NCI-H345 treated with DMSO at 0.1 percent for 48 hours (cell line): ENCODE results near the gene VSIG8.

Source experiments
- DNase-seq: peaks from one replicate; lab custom pipeline; 2025; ENCODE audit not compliant: unreplicated experiment; lab: John Stamatoyannopoulos, UW

Gene VSIG8

DNA sequence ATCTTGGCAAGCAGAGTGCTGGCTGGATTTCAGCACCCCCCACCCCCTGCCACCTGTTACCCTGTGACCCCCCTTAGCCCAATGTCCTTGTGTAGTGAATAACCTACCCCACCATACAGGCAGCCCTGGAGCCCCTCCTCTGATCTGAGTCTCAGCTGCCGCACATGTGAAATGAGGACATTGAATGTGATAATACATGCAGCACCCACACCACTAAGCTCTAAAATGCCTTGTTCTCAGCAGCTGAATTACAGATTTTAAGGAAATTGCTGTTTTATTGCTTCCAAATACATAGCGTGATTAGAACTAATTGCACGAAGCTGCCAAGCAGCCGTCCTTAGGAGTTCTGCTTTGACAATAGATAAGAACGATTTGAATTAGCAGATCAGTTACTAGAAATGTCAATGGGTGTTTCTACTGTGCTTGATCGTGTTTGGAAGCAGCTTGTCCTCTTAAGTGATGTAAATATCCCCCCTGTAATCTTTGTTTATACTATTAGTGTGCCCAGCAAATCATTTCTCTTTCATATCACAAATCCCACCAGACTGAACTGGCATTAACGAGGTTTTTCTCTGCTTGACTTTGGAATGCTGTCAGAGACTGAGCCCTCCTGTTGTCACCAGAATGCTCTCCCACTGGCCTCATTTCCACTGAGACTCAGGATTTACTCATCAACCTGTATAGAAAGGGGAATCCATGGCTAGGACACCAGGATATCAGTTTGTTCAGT, 30.9 kb downstream of the VSIG8 start:
- no peak for DNase-seq

- no peak for DNase-seq
Observed at GRCh38 chr1:159830722-159831121, 31.7 kb downstream of the VSIG8 start.

DNA sequence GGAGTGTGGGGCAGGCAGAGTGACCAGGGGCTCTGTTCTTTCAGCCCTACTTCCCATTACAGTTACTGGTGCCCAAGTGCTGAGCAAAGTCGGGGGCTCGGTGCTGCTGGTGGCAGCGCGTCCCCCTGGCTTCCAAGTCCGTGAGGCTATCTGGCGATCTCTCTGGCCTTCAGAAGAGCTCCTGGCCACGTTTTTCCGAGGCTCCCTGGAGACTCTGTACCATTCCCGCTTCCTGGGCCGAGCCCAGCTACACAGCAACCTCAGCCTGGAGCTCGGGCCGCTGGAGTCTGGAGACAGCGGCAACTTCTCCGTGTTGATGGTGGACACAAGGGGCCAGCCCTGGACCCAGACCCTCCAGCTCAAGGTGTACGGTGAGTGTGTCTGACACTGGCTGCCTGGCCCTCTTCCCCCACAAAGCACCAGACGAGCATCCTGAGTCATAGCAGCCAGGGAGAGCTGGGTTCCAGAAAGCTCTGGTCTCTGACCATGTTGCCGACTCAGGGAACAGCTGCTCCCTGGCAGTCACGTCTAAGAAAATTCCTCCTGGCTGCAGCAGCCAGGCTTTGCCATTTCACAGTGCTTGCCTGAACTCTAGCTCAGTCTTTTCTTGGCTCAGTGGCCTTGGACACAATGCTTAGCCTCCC, 32.5 kb downstream of the VSIG8 start:
- no peak for DNase-seq

DNA sequence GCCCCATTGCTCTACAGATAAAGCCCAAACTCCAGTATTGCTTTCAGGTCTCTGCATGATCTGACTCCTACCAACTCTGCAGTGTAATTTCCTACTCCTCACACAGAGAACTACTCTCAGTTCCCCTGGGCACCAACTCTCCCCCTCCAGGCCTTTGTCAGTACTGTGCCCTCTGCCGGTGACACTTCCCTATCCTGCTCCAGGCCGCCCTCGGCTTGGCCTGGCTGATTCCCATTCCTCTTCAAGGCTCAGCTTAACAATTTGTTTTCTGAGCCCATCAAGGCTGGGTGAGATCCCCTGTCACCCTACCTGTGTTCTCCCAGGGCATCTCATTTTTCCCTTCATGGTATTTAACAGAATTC, 33.2 kb downstream of the VSIG8 start:
- no peak for DNase-seq

DNA sequence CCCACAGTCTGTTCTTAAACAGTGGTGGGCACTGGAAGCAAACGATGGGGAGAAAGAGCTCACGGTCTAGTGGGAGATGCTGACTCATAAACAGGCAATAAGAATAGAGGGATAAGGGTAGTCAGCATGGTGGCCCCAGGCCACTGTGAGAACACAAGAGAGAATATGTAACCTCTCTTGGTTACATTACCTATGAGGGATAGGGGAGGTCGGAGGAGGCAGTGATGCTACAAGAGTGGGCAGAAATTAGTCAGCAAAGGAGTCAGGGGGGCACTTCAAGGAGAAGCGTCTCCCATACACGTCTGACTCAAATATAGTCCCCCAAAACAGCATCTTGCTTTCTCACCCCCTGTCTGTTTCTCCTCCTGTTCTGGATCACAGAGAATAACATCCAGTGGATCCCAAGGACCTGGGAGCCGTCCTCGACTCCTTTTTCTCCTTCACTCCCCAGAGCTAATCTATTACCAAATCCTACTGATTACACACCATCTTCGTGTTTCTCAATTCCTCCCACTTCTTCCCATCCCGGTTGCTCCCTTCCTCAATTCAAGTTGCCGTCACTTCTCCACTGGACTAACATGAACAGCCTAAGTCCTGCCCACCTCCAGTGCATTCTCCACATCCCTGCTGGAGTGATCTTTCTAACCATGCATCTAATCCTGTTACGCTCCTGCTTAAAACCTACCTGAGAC, 33.7 kb downstream of the VSIG8 start:
- DNase-seq = no peak

DNA sequence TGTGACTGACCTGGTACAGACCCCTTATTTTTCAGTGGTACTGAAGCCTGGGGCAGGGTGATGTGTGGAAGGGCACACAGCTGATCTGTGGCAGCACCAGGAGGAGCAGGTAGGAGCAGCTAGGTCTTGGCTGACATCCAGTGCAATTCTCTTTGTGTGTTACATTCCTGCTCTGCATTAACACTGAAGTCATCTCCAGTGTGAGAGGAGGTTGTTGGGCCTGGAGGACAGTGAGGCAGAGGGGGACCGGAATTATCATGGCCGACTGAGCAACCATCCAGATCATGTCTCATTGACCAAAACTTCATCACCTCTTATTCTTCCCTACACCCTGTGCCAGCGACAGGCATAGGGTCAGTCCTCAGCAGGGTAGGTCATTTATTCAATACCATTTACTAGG, 34.3 kb downstream of the VSIG8 start:
- DNase-seq = no peak

DNA sequence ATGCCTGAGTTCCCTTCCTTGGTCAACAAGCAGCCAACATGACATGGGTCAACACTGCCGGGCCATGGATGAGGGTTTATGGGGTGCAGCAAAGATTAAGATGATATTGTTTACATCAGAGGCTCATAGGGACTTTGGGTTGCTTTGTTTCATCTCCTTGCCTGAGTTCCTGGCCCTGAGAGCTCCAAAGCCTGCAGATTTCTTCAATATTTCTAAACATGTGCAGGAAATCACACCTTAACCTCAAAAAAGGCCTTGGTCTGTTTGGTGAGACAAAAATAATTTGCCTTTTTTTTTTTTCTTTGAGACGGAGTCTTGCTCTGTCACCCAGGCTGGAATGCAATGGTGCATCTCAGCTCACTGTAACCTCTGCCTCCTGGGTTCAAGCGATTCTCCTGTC, 34.9 kb downstream of the VSIG8 start:
- DNase-seq = no peak

DNA sequence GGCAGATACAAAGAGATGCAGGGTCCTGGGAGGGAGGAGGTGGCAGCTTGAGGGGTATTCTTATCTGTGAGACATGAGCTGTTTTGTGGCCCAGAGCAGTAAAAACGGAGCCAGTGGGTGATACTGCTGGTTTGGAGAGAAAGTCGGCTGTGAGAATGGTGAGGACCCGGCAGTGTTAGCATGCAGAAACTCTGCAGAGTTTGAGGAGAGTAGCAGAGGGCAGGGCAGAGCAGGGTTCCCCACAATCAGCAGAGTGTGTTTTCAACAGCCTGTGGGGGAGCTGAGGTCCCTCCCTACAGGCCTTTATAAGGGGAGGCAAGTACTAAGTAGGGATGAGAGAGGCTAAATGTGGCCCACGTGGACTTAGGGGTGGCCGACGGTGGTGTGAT, 35.4 kb downstream of the VSIG8 start:
- no peak for DNase-seq

GRCh38 chr1:159826441-159827101, 35.9 kb downstream of the VSIG8 start, which contains the start of gene SLAMF8:
Gene SLAMF8 (plus strand): TSS chr1:159826873. CDS start chr1:159826899, 26 bp downstream.
- DNase-seq = no peak

DNA sequence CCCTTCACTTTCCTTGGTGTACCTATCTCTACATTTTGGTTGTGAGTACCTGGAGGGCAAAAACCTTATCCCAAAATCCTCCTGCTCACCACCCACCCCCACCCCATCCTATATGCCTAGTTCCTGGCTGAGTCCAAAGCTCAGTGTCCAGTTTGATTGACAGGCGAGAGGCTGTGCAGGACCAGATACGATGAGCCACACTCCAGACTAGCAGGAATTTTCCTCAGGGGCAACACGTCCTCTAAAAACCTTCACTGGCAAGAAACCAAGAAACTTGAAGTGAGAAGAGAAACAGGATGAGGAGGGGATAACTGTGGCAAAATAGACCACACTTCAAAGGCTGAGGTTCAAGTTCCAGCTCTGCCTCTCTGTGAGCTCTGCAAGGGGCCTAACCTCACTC, 36.9 kb downstream of the VSIG8 start:
- DNase-seq = no peak

DNA sequence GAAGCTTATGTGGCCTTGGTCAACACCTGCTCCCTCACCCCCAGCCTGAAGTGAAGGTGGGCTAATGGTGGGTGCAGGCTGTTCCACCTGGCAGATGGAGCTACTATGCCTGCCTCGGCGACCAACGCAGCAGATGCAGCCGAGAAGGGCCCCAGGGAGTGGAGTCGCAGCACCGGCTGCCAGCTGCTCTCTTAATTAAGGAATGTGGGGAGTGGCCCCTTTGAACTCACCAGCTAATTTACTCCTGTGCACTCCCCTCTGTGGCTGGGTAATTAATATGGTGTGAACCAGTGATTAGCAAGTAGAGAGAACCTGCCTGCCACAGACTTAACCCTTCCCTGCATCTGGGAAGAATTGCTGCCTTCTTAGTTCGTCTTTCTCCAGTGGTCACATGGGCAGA, 39.1 kb downstream of the VSIG8 start:
- peak; percentile 11 for DNase-seq

DNA sequence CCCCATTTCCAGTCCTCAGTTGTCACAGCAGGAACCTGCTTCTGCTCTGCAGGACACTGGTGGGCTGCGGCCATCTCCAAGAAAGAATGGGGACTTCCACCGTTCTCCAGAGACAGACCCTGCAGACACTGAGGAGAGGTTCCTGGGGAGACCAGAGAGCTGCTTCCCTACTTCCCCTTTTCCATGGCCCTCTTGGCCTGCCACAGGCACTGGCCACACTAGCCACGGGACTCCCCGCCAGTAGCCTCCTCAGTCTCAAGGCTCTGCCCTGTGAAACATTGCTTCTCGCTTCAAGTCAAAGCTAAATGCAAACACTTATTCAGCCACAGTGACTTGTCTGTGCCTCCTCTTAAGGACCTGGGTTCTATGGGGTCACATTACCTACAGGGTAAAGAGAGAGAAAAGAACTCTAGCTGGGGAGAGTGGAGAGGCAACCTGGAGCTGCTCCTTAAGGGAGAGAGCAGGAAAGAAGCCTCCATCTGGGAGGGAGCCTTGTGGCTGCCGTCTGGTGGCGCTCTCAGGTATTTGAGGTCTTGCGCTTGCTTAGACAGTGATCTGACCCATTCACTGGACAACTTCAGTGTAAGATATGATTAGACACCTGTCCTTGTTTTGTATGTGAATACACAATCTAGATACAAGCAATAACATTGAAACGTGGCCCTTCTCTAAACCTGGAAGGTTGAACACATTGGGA, 41.1 kb downstream of the VSIG8 start:
- DNase-seq = no peak

DNA sequence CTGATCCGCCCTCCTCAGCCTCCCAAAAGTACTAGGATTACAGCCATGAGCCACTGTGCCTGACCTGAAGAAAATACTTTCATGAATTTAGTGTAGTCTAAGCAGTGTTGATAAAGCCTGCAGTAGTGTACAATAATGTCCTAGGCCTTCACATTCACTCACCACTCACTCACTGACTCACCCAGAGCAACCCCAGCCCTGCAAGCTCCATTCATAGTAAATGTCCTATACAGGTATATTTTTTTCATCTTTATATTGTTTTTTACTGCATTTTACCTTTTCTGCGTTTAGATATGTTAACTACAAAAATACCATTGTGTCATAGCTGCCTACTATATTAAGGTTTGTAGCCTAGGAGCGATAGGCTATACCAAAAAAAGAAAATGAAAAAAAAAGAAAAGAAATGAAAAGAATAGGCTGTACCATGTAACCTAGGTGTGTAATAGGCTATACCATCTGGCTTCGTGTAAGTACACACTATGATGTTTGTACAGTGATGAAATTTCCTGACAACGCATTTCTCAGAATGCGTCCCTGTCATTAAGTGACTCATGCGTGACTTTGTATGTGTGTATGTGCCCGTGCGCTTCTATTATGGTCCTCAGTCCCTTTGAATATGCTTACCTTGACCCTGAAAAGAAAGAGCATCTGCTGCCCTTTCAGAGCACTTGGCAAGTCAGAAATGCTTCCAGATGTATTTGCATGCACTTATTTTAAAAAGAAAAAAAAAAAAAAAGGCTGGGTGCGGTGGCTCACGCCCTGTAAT, 45.0 kb downstream of the VSIG8 start:
- peak; percentile 81 for DNase-seq

GRCh38 chr1:159815926-159816325, 46.5 kb downstream of the VSIG8 start:
- DNase-seq = no peak

- DNase-seq = no peak
Observed at GRCh38 chr1:159804924-159805323, 57.5 kb downstream of the VSIG8 start.
